ENCODE data around the gene JMJD1C. TPM values are rescaled to one million over a fixed set of nuclear protein-coding genes. Genes with fewer than 3 reads are reported as not detected.

JMJD1C gene
- total and polyA plus RNA-seq, 2 donors (not counting 3 experiments of a cell fraction or from before 2014, with no cell fraction given) = 32.1 to 97.1 TPM

GRCh38 chr10:63391812-63392211, 74.0 kb downstream of the JMJD1C start:
- FAIRE-seq = no peak
- Histone ChIP-seq H3K79me2 (ENCODE audit: control insufficient read depth, insufficient read depth, low read length) (peaks cover 76% of the 10 kb centered on the region), H3K9me3 (replicated peaks; ENCODE audit: control insufficient read depth, insufficient read depth, low read length) (no peaks in the 10 kb centered on the region), H3K9me1 (replicated peaks; ENCODE audit: control insufficient read depth, extremely low read depth, insufficient read depth, low read length) (peaks cover 2% of the 10 kb centered on the region), H3K9ac (replicated peaks; ENCODE audit: extremely low read depth, insufficient read depth, low read length) (no peak overlapping the region), H3K4me3 (replicated peaks in 1 of 3; ENCODE audit: insufficient read depth in 1 of 3, low read depth in 1 of 3, low read length in 3 of 3) (no peak overlapping the region), H3K27ac (ENCODE audit: insufficient read depth, low read depth, low read length) (no peak overlapping the region), H3K4me2 (ENCODE audit: insufficient read depth, low read length) (no peak overlapping the region), H3K36me3 (ENCODE audit: control insufficient read depth in 2 of 2, extremely low read depth in 1 of 2, insufficient read depth in 2 of 2, low read length in 2 of 2) (no peaks in the 10 kb centered on the region), H4K20me1 (replicated peaks; ENCODE audit: control insufficient read depth, extremely low read depth, insufficient read depth, low read length) (peaks cover 4% of the 10 kb centered on the region), H3K27me3 (ENCODE audit: control insufficient read depth in 2 of 2, insufficient read depth in 2 of 2, low read length in 2 of 2) (no peaks in the 10 kb centered on the region), H2AFZ (ENCODE audit: low read depth, low read length) (no peak overlapping the region), H3K4me1 (ENCODE audit: control insufficient read depth, extremely low read depth, insufficient read depth, low read length) (no peaks in the 10 kb centered on the region)
- ChIA-PET CTCF (no interaction called here), POLR2A (no interaction called here)
- intact Hi-C loops (cut with micrococcal nuclease) (no loop called here), dilution Hi-C loops (cut with MboI; ENCODE audit: extremely low pct_ligation_motif_present, low sequenced_read_pairs) (no loop called here)
- DNase-seq (ENCODE audit: low read depth, low spot score) = no peak
- TF ChIP-seq GATA2 (IDR thresholded peaks at IDR 0.05; ENCODE audit: insufficient read depth, insufficient read length, low read depth, low read length) (no peak), MYC (IDR thresholded peaks at IDR 0.05; ENCODE audit: low read depth, low read length) (no peak), JUN (IDR thresholded peaks at IDR 0.05; ENCODE audit: borderline replicate concordance, insufficient read depth, insufficient read length, low read depth) (no peak), FOS (IDR thresholded peaks at IDR 0.05; ENCODE audit: borderline replicate concordance, insufficient read depth, low read length) (no peak), MAX (IDR thresholded peaks at IDR 0.05; ENCODE audit: insufficient read depth, insufficient read length) (no peak), POLR2A (IDR thresholded peaks at IDR 0.05; ENCODE audit: low read depth, low read length) (no peak)
- BruUV-seq (replicated peaks) = no TSS peak

GRCh38 chr10:63390521-63390920, 75.3 kb downstream of the JMJD1C start:
- Histone ChIP-seq H3K9ac (replicated peaks; ENCODE audit: extremely low read depth, insufficient read depth, low read length) (no peak overlapping the region), H3K4me1 (ENCODE audit: control insufficient read depth, extremely low read depth, insufficient read depth, low read length) (no peaks in the 10 kb centered on the region), H2AFZ (ENCODE audit: low read depth, low read length) (no peak overlapping the region), H3K4me2 (ENCODE audit: insufficient read depth, low read length) (no peak overlapping the region), H3K79me2 (ENCODE audit: control insufficient read depth, insufficient read depth, low read length) (peaks cover 83% of the 10 kb centered on the region), H3K4me3 (replicated peaks in 1 of 3; ENCODE audit: insufficient read depth in 1 of 3, low read depth in 1 of 3, low read length in 3 of 3) (no peak overlapping the region), H3K27me3 (ENCODE audit: control insufficient read depth in 2 of 2, insufficient read depth in 2 of 2, low read length in 2 of 2) (no peaks in the 10 kb centered on the region), H4K20me1 (replicated peaks; ENCODE audit: control insufficient read depth, extremely low read depth, insufficient read depth, low read length) (peaks cover 7% of the 10 kb centered on the region), H3K27ac (ENCODE audit: insufficient read depth, low read depth, low read length) (no peak overlapping the region), H3K9me3 (replicated peaks; ENCODE audit: control insufficient read depth, insufficient read depth, low read length) (no peaks in the 10 kb centered on the region), H3K36me3 (ENCODE audit: control insufficient read depth in 2 of 2, extremely low read depth in 1 of 2, insufficient read depth in 2 of 2, low read length in 2 of 2) (no peaks in the 10 kb centered on the region), H3K9me1 (replicated peaks; ENCODE audit: control insufficient read depth, extremely low read depth, insufficient read depth, low read length) (peaks cover 2% of the 10 kb centered on the region)
- dilution Hi-C loops (cut with MboI; ENCODE audit: extremely low pct_ligation_motif_present, low sequenced_read_pairs) (no loop called here), intact Hi-C loops (cut with micrococcal nuclease) (no loop called here)
- ChIA-PET CTCF (no interaction called here), POLR2A (no interaction called here)
- no peak for TF ChIP-seq EZH2 (IDR thresholded peaks at IDR 0.05; ENCODE audit: borderline replicate concordance, low read depth, low read length, severe bottlenecking)
- TF ChIP-seq CTCF (IDR thresholded peaks at IDR 0.05; ENCODE audit: extremely low read depth in 1 of 2, insufficient read depth in 1 of 2, low read depth in 1 of 2, low read length in 2 of 2) = no peak
- no peak for TF ChIP-seq POLR2A (IDR thresholded peaks at IDR 0.05; ENCODE audit: low read depth, low read length)
- no peak for TF ChIP-seq FOS (IDR thresholded peaks at IDR 0.05; ENCODE audit: borderline replicate concordance, insufficient read depth, low read length)
- TF ChIP-seq GATA2 (IDR thresholded peaks at IDR 0.05; ENCODE audit: insufficient read depth, insufficient read length, low read depth, low read length) = no peak
- no peak for TF ChIP-seq POLR2AphosphoS5 (IDR thresholded peaks at IDR 0.05; ENCODE audit: insufficient read depth, low read depth, low read length)
- TF ChIP-seq JUN (IDR thresholded peaks at IDR 0.05; ENCODE audit: borderline replicate concordance, insufficient read depth, insufficient read length, low read depth) = no peak
- TF ChIP-seq MYC (IDR thresholded peaks at IDR 0.05; ENCODE audit: low read depth, low read length) = no peak
- TF ChIP-seq MAX (IDR thresholded peaks at IDR 0.05; ENCODE audit: insufficient read depth, insufficient read length) = no peak
- FAIRE-seq = no peak
- no TSS peak for BruUV-seq (replicated peaks)
- DNase-seq (ENCODE audit: low read depth, low spot score) = no peak

All from endothelial cell of umbilical vein (primary cell).